Endothelial cell of umbilical vein (primary cell): ENCODE data around the gene NUP37. TPM values are rescaled to one million over a fixed set of nuclear protein-coding genes. Genes with fewer than 3 reads are reported as not detected.

ENCODE experiments used
- BruUV-seq: library from RNA; stranded (reverse); fragments of 400-500 nt; replicated peaks from 2 replicates; lab custom pipeline; 2021; lab: Mats Ljungman, UMichigan
- CTCF ChIA-PET: fragments of 300-600, 350-600 bp; sonication (Branson Sonifier 250); formaldehyde crosslinking; loops from one replicate; lab custom pipeline; 2021; ENCODE audit warnings: antibody characterized with exemption, inconsistent platforms; lab: Charles Lee
- POLR2A ChIA-PET: fragments of 300-600, 350-600 bp; sonication (Branson Sonifier 250); formaldehyde crosslinking; loops from one replicate; lab custom pipeline; 2021; ENCODE audit warnings: antibody characterized with exemption, inconsistent platforms; lab: Charles Lee
- DNase-seq: peaks from one replicate; pipeline ENCODE4 v3.0.0-alpha.2; 2011; ENCODE audit warnings: low read depth, low spot score
- FAIRE-seq: peaks from 2 replicates; lab custom pipeline; 2011; peaks lifted over from hg19 to GRCh38; lab: Jason Lieb, UNC
- H2AFZ ChIP-seq: 2 replicates; pipeline ENCODE4 v1.6.0; 2012; ENCODE audit warnings: low read depth, low read length, control low read depth, inconsistent platforms
- H3K27ac ChIP-seq: 2 replicates; pipeline ENCODE4 v1.5.1; 2011; ENCODE audit warnings: low read depth, mild to moderate bottlenecking, control low read depth, low read length, moderate library complexity; ENCODE audit not compliant: insufficient read depth
- H3K27me3 ChIP-seq, 2 experiments: 2 replicates each; pipeline versions ENCODE4 v1.6.0 to v1.6.1; 2011; ENCODE audit warnings: low read length in 2 of 2, mixed read lengths in 1 of 2; ENCODE audit not compliant: control insufficient read depth in 2 of 2, insufficient read depth in 2 of 2
- H3K36me3 ChIP-seq, 2 experiments: 2 replicates in 1 of 2; 3 replicates in 1 of 2; pipeline ENCODE4 v1.5.1; 2011; ENCODE audit warnings: low read length in 2 of 2, mild to moderate bottlenecking in 1 of 2, moderate library complexity in 1 of 2; ENCODE audit not compliant: control insufficient read depth in 2 of 2, insufficient read depth in 2 of 2; ENCODE audit errors: extremely low read depth in 1 of 2
- H3K4me1 ChIP-seq: 3 replicates; pipeline ENCODE4 v1.5.1; 2011; ENCODE audit warnings: mild to moderate bottlenecking, low read length; ENCODE audit not compliant: control insufficient read depth, insufficient read depth; ENCODE audit errors: extremely low read depth
- H3K4me2 ChIP-seq: 2 replicates; pipeline ENCODE4 v1.6.1; 2011; ENCODE audit warnings: low read length, control low read depth, mixed read lengths; ENCODE audit not compliant: insufficient read depth
- H3K4me3 ChIP-seq, 3 experiments: fragments of 200-600 bp in 1 of 3; sonication (generic), shearing (Covaris generic) in 1 of 3; replicated peaks in 1 of 3; 2 replicates each; pipeline ENCODE4 v1.5.1; 2011 to 2016; ENCODE audit warnings: control low read depth in 3 of 3, low read length in 3 of 3, mild to moderate bottlenecking in 2 of 3, inconsistent platforms in 1 of 3, low read depth in 1 of 3, moderate library complexity in 1 of 3; ENCODE audit not compliant: insufficient read depth in 1 of 3
- H3K79me2 ChIP-seq: 2 replicates; pipeline ENCODE4 v1.6.0; 2012; ENCODE audit warnings: low read length, inconsistent platforms; ENCODE audit not compliant: control insufficient read depth, insufficient read depth
- H3K9ac ChIP-seq: replicated peaks from 2 replicates; pipeline ENCODE3; 2011; ENCODE audit warnings: low read length, control low read depth; ENCODE audit not compliant: insufficient read depth; ENCODE audit errors: extremely low read depth
- H3K9me1 ChIP-seq: replicated peaks from 3 replicates; pipeline ENCODE4 v1.6.0; 2011; ENCODE audit warnings: mild to moderate bottlenecking, low read length; ENCODE audit not compliant: control insufficient read depth, insufficient read depth; ENCODE audit errors: extremely low read depth
- H3K9me3 ChIP-seq: replicated peaks from 2 replicates; pipeline ENCODE4 v1.5.1; 2012; ENCODE audit warnings: low read length, inconsistent platforms; ENCODE audit not compliant: control insufficient read depth, insufficient read depth
- H4K20me1 ChIP-seq: replicated peaks from 2 replicates; pipeline ENCODE3; 2011; ENCODE audit warnings: mild to moderate bottlenecking, low read length; ENCODE audit not compliant: control insufficient read depth, insufficient read depth; ENCODE audit errors: extremely low read depth
- EZH2 ChIP-seq: IDR thresholded peaks from 2 replicates; pipeline ENCODE4 v1.6.1; 2012; ENCODE audit warnings: borderline replicate concordance, low read depth, mild to moderate bottlenecking, moderate library complexity, low read length, inconsistent platforms; ENCODE audit not compliant: severe bottlenecking
- FOS ChIP-seq: IDR thresholded peaks from 2 replicates; pipeline ENCODE4 v1.6.1; 2011; ENCODE audit warnings: mild to moderate bottlenecking, low read length, moderate library complexity, borderline replicate concordance; ENCODE audit not compliant: insufficient read depth
- GATA2 ChIP-seq: IDR thresholded peaks from 2 replicates; pipeline ENCODE4 v1.7.0; 2011; ENCODE audit warnings: low read depth, mild to moderate bottlenecking, moderate library complexity, mixed read lengths, low read length; ENCODE audit not compliant: insufficient read length, insufficient read depth
- JUN ChIP-seq: IDR thresholded peaks from 2 replicates; pipeline ENCODE4 v1.6.1; 2011; ENCODE audit warnings: borderline replicate concordance, low read depth; ENCODE audit not compliant: insufficient read length, insufficient read depth
- MYC ChIP-seq: IDR thresholded peaks from one replicate; pipeline ENCODE4 v1.6.1; 2011; ENCODE audit warnings: mild to moderate bottlenecking, low read depth, low read length
- POLR2A ChIP-seq: IDR thresholded peaks from 2 replicates; pipeline ENCODE4 v1.6.1; 2012; ENCODE audit warnings: low read depth, mild to moderate bottlenecking, control low read depth, low read length
- POLR2AphosphoS5 ChIP-seq: IDR thresholded peaks from 2 replicates; pipeline ENCODE4 v1.6.1; 2012; ENCODE audit warnings: low read depth, mild to moderate bottlenecking, control low read depth, low read length, moderate library complexity; ENCODE audit not compliant: insufficient read depth
- dilution Hi-C: fragments of 300-500 bp; cut with MboI; formaldehyde crosslinking; loops from one replicate; pipeline ENCODE4 v1.15.0; 2019; ENCODE audit warnings: low sequenced_read_pairs; ENCODE audit not compliant: extremely low pct_ligation_motif_present
- intact Hi-C: fragments of 100-400 bp; cut with micrococcal nuclease; formaldehyde crosslinking; loops from one replicate; pipeline ENCODE4 v1.10.0; 2022
- polyA plus RNA-seq, 4 experiments: library from polyadenylated mRNA; depleted of rRNA in 3 of 4; stranded (reverse) in 3 of 4; unstranded in 1 of 4; fragments of >200 nt; gene quantifications; 2 replicates each; pipeline versions ENCODE4 v1.2.1 to v1.2.3, GENCODE V29; 2011 to 2012; ENCODE audit warnings: missing spikeins in 1 of 4
- total RNA-seq: library from RNA; stranded (reverse); gene quantifications from 2 replicates; pipeline ENCODE4 v1.2.3, GENCODE V29; 2021
- TF ChIP-seq, protein P1 (sequence below): IDR thresholded peaks from 2 replicates; pipeline ENCODE4 v1.6.1; 2011; ENCODE audit not compliant: insufficient read depth, insufficient read length
- TF ChIP-seq, protein P2 (sequence below), 2 donors: IDR thresholded peaks; 1 replicate in 1 of 2; 2 replicates in 1 of 2; pipeline ENCODE4 v1.5.1; 2011; ENCODE audit warnings: low read length in 2 of 2, mild to moderate bottlenecking in 2 of 2, moderate library complexity in 2 of 2, control low read depth in 1 of 2, inconsistent platforms in 1 of 2, low read depth in 1 of 2; ENCODE audit not compliant: insufficient read depth in 1 of 2; ENCODE audit errors: extremely low read depth in 1 of 2

Gene NUP37
- total and polyA plus RNA-seq, 2 donors (not counting 3 experiments of a cell fraction or from before 2014, with no cell fraction given), result 25.0 to 46.8 TPM

DNA sequence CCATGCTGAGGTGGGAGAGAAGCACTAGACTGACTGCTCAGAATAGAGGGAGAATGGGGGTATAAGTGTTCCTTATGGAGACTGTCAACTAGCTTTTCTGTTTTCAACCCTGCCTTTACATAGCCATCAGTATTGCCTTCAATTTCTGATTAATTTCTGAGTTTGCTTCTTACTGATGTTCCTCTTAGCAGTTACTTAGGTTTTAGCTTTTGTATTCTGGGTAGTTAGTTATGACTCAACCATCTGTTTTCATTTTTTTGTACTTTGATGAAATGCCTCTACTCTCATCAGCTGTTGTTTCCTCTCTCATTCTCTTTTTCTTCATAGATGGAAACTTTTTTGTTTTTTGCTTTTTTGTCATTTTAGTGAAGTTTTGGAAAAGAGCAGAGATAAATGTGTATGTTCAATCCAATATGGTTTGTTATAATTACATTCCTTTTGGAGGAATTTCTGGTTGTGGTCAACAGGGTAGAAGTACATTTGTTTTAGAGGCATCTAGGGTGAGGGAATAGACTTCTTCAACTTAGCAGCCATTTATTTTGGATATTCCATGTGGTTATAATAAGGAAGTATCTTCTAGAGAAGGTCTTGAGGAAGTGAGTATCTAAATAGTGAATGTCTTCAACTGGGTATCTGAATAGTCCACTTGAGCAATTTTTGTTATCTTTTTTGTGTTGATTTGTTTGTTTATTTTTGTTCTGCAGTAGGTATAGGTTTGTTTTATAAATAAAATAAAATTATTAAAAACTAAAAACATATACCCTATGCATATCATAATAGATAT, 48.1 kb upstream of the NUP37 start:
- no peak for TF ChIP-seq FOS
- no peak for TF ChIP-seq EZH2
- no peak for TF ChIP-seq MYC
- TF ChIP-seq POLR2A, result no peak
- TF ChIP-seq JUN, result no peak
- no peak for TF ChIP-seq GATA2
- TF ChIP-seq POLR2AphosphoS5, result no peak
- TF ChIP-seq, protein P1, sequence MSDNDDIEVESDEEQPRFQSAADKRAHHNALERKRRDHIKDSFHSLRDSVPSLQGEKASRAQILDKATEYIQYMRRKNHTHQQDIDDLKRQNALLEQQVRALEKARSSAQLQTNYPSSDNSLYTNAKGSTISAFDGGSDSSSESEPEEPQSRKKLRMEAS, result no peak
- TF ChIP-seq, protein P2, sequence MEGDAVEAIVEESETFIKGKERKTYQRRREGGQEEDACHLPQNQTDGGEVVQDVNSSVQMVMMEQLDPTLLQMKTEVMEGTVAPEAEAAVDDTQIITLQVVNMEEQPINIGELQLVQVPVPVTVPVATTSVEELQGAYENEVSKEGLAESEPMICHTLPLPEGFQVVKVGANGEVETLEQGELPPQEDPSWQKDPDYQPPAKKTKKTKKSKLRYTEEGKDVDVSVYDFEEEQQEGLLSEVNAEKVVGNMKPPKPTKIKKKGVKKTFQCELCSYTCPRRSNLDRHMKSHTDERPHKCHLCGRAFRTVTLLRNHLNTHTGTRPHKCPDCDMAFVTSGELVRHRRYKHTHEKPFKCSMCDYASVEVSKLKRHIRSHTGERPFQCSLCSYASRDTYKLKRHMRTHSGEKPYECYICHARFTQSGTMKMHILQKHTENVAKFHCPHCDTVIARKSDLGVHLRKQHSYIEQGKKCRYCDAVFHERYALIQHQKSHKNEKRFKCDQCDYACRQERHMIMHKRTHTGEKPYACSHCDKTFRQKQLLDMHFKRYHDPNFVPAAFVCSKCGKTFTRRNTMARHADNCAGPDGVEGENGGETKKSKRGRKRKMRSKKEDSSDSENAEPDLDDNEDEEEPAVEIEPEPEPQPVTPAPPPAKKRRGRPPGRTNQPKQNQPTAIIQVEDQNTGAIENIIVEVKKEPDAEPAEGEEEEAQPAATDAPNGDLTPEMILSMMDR (IDR thresholded peaks at IDR 0.05; ENCODE audit: extremely low read depth in 1 of 2, insufficient read depth in 1 of 2, low read depth in 1 of 2, low read length in 2 of 2), result no peak
- H3K4me2 ChIP-seq, result no peak overlapping the region
- no peak for FAIRE-seq
- BruUV-seq, result no TSS peak
- CTCF ChIA-PET, result interaction anchor here (1.0 to 6.2 kb wide), 3 partner anchors 8 to 315 kb away, joined by 3 to 103 read pairs (median 23); no protein-coding TSS in a partner anchor
- no peaks in the 10 kb centered on the region for H3K27me3 ChIP-seq
- POLR2A ChIA-PET, result no interaction called here
- H3K79me2 ChIP-seq, result no peaks in the 10 kb centered on the region
- H3K9ac ChIP-seq, result no peak overlapping the region
- no peak overlapping the region for H3K27ac ChIP-seq
- no peaks in the 10 kb centered on the region for H3K36me3 ChIP-seq
- no peaks in the 10 kb centered on the region for H3K9me3 ChIP-seq
- H3K9me1 ChIP-seq, result no peaks in the 10 kb centered on the region
- peaks cover 11% of the 10 kb centered on the region for H3K4me1 ChIP-seq
- no peak overlapping the region for H2AFZ ChIP-seq
- intact Hi-C loops, result no loop called here
- no peaks in the 10 kb centered on the region for H4K20me1 ChIP-seq
- no peak overlapping the region for H3K4me3 ChIP-seq
- dilution Hi-C loops, result no loop called here
- peak; percentile 15 for DNase-seq
